ENCODE data around the gene TUBGCP2.

TUBGCP2 gene

DNA sequence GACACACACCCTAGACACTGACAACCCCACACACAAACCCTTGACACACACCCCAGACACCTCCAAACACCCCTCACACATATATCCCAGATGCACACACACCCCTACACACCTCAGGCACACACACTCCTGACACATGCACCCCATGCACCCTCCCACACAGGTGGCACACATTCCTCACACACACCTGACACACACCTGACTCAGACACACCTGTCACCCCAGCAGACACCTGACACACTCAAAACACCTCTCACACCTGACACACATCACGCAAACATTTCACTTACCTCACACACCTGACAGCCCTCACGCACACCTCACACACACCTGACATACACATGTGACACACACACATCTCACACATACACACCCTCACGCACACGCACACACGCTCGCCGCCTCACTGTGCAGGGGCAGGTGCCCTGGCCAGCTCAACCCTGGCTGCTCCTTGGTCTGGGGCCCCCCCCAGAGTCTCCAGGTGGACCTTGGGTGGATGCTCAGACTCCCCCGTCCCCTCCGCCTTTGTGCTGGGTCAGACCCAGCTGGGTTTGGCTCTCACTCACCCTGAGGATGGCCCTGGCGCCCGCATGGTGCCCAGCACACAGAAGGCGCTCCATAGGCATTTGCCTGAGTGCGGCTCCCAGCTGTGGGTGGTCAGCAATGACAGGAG is 31.2 kb upstream of the TUBGCP2 start:
- no peak for DNase-seq

DNA sequence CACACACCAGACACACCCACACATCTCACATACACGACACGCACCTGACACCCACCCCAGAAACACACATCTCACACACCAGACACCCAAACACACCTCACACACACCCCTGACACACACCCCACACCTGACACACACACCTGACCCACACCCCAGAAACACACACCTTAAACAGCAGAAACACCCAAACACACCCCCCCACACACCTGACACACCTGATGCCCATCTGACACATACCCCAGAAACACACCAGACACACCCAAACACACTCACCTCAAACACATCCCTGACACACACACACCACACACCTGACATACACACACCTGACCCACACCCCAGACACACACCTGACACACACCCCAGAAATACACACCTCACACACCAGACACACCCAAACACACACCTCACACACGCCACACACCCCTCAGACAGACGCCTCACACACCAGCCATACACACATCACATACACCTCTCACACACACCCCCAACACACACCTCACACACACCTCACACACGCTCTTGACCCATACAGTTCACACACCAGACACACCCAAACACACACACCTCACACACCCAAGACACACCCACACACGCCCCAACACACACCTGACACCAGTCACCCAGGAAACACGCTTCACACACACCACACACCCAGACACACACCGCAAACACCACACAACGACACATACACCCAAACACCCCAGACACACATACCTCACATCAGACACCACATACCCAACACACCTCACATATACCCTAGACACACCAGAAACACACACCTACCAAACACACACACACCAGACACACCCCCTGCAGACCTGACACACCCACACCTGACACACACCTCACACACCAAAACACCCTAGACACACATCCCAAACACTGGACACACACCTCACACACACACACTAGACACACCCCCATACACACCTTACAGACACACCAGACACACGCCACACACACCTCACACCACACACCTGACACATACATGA is 29.7 kb upstream of the TUBGCP2 start:
- DNase-seq: no peak

DNA sequence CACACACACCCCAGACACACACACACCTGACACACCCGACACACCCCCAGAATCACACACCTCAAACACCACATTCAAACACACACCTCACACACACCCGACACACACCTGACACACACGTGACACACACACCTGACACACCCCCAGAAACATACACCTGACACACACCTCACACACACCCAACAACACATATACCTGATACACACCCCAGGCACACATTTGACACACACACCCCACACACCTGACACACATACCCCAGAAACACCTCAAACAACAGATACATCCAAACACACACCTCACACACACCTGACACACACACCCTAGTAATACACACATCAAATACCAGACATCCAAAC is 28.7 kb upstream of the TUBGCP2 start:
- no peak for DNase-seq

DNA sequence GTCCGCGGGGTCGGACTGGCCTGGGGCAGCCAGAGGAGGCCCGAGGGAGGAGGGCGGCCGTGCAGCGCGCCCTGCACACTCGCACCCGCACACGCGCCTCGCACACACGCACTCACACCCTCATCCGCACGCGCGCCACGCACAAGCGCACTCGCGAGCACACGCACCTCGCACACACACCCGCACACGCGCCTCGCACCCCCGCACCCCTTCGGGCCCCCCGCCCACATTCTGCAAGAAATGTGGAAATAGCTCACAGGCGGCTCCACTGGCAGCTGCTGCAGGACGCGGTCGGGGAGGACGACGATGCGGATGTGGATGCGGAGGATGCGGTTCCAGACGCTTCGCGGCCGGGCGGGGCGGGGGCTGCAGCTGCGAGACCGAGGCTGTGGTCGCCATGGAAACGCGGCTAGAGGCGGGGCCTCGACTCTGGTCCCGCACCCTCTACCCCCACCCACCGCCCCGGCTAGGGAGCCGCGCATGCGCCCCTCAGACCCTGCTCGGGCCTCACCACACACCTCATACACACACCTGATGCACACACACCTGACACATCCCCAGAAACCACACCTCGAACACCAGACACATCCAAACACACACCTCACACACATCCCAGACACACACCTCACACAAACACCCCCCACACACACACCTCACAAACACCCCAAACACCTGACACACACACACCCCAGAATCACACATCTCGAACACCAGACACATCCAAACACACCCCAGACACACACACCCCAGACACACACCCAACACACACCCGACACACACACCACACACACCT is 28.1 kb upstream of the TUBGCP2 start, which contains the start of gene CALY:
TSS of gene CALY (minus strand) at position 320 of the 793 bp plus-strand sequence. CDS start 7,907 bp downstream, outside the sequence.
- DNase-seq: peak; percentile 92

DNA sequence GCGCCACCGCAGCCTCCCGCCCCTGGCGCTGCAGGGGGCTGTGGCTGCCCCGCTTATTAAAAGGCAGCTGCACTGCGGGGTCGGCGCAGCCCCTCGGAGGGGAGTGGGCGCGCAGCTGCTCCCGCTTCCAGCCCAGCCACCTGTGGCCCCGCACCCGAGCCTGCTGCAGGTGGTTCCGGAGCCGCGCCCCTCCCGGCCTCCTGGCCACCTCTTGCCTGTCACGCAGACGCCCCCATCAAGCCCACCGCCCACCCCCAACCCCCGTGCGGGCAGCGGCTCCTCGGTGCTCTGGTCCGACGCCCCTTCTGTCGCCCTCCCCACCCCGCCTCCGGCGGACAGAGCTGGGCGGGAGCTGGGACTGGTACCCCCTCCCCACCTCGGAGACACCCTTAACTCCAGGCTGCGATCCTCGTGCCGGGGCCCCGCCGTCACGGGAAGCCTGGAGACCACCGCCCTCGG is 27.5 kb upstream of the TUBGCP2 start:
- DNase-seq: no peak

DNA sequence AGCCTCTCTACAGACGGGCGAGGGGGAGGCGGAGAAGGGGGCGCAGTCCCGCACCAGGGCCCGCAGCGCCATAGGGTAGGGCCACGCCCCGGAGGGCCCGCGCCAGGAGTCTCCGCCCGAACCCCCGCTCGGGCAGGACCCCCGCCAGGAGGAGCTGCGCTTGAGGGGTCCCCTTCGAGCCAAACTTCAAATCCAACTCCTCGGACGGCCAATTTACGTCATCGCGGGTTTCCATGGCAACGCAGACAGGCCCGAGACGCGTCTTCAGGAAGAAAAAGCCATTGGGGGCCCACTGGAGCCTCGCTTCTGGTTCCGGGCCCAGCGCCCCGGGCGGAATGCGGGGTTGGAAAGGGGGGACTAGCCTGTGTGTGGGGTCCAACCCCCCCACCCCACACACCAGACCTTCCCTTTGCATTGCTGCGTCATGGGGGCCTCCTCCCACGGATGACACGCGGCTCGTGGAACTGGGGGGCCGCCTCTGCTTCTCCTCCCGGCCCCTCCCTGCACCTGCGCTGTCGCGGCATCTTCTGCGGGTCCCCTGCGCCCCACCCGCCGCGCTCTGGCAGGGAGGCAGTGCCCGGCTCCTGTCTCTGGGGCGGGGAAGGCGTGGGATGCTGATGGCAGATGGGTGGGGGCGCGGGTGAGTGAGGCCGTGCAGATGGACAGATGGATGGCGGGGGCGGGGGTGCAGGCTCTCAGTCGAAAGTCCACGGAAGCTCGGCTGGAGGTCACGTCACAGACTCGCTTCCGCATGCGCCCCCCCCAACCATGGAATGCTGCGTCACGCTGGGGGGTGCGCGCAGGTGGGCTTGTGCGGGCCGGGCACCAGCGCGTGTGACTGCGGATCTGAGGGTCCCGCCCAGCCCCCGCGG is 26.8 kb upstream of the TUBGCP2 start:
- peak; percentile 88 for DNase-seq

DNA sequence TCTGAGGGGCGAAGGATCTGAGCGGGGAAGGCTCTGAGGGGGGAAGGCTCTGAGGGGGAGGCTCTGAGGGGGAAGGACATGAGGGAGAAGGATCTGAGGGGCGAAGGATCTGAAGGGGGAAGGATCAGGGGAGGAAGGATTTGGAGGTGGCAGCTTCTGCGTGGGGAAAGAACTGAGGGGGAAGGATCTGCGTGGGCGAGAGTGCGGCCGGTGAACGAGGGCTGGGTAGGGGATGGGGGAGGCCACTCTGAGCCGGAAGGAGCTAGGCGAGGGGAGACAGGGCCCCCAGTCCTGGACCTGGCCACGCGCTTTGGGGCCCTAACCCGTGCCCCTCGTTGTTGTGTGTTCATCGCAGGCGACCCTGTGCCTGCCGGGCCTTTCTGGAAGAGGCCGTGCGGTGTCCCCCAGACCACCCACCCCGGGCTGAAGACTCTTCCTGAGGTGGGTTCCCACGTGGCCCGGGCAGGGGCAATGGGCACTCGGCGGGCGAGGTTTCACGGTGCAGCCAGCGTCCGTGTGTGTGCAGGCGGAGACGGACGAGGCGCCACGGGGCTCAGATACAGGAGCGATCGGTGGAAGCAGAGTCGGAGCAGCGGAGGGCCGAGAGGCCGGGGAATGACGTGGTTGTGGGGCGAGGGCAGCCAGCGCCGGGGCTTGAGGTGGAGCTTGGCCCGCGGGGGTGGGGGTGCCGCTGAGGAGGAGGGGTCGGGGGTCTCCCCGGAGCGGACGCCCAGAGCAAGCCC is 26.0 kb upstream of the TUBGCP2 start:
- DNase-seq: peak; percentile 38

DNA sequence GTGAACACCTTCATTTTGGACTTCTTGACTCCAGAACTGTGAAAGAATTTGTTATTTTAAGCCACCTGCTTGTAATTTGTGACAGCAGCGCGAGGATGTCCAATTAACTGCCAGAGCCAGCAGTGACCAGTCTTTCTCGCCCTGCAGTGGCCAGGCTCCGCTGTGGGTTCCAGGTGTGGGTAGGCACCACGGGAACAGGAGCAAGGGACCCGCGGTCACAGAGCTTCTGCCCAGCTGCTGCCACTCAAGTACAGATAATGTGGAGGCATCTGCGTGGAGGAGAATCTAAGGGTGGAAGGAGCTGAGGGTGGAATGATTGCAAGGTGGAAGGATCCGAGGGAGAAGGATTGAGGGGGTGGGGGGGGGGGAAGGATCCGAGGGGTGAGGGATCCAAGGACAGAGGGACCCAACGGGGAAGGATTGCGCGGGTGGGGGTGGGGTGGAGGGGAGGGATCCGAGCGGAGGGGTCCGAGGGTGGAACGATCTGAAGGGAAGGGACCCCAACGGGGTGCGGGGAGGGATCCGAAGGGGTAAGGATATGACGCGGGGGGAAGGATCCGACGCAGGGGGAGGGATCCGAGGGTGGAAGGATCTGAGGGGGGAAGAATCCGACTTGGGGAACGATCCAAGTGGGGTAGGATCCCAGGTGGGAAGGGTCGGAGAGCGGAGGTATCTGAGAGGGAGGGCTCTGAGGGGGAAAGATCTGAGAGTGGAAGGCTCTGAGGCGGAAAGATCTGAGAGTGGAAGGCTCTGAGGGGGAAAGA is 24.4 kb upstream of the TUBGCP2 start:
- DNase-seq: no peak

DNA sequence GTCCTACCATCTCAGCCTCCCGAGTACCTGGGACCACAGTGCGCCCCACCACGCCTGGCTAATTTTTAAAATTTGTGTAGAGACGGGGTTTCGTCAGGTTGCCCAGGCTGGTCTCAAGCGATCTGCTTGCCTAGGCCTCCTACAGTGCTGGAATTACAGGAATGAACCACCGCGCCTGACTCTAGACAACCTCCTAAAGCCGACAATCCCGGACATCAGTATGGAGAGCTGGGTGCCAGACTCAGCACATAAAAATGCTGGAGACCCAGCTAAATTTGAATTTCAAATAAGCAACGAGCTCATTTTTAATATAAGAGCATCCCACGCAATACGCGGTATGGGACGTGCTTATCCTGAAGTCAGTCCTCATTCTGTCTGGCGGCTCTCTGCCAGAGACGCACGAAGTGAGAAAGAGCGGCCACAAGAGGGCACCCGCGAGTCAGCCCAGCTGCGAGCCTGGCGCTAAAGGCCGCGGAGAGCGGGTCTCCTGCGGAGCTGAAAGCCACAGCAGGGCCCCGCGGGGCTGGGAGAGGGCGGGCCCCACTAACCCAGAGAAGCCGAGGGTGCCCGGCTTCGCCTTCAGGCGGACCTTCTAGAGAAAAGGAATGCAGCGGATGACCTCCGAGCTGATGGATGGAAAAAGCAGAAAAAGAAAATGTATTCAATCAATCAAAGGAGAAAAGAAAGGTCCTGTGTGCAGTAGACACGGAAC is 21.0 kb upstream of the TUBGCP2 start:
- peak; percentile 83 for DNase-seq

DNA sequence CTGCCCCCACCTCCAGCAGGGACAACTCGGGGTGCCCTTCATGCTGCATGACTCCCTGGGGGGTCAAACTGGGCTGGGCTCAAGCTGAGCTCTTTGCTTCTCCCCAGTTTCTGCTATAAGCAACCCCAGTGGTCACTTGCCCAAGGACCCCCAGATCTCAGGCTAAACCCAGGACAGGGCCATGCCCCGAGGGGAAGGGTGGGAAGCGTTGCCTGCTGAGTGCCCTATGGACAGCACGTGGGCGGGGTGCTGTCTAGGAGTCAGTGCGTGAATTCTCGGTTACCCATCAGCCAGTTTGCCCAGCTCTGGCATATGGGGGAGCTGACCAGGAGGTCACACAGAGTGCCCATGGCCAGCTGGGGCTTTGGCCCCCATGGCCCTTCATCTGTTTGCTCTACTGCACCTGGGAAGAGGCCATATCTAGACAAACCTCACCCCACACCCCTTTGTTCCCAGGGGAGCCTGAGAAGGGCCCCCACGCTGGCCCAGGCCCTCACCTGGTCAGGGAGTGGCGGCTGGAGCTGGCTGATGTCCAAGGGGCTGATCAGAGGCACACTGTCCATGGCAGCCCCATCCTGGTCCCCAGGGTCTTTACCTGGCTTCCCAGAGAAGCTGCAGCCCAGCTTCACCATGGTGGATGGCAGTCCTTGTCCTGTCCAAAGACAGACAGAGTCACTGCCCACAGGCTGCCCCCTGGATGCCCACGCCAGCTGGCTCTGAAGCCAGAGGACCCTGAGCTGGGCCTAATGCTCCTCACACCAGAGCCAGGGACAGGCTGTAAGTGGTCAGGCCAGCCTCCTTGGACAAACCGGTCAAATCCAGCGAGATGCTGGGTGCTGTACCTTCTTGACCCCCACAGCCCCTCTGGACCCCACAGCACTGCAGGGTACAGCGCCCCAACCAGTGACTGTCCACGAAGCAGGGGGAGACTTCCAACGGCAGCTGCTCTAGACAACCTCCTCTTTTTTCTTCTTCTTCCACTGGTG is 20.0 kb upstream of the TUBGCP2 start:
- no peak for DNase-seq

DNA sequence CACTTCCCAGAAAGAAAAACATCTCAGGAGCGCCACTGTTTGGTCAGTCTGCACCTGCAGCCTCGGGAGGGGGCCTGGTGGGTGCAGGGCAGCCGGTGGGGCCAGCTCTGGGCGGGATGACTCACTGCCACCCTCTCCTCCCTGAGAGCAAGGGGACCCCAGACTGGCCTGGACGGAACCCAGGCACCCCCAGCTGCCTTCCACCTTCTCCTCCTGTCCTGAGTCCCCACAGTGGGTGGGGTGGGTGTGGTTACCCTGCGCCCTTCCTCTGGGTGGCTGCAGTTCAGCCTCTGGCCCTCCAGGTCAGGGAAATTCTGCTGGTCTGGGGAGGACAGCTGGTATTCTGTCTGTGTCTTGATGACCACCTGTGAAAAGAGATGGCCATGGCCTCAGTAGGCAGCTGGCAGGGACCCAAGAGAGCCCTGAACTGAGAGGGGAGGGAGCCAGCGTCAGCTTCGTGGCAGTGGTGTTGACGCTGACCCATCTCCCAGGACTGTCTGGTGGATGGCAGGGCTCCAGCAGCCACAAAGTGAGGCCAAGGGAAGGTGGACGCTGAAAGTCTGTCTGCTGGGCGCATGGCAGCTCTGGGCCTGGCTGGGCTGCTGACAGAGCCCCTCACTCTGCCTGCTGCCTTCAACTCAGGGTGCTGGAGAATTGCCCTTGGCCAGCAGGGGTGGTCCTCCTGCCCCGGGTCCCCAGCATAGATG is 19.1 kb upstream of the TUBGCP2 start:
- no peak for DNase-seq

DNA sequence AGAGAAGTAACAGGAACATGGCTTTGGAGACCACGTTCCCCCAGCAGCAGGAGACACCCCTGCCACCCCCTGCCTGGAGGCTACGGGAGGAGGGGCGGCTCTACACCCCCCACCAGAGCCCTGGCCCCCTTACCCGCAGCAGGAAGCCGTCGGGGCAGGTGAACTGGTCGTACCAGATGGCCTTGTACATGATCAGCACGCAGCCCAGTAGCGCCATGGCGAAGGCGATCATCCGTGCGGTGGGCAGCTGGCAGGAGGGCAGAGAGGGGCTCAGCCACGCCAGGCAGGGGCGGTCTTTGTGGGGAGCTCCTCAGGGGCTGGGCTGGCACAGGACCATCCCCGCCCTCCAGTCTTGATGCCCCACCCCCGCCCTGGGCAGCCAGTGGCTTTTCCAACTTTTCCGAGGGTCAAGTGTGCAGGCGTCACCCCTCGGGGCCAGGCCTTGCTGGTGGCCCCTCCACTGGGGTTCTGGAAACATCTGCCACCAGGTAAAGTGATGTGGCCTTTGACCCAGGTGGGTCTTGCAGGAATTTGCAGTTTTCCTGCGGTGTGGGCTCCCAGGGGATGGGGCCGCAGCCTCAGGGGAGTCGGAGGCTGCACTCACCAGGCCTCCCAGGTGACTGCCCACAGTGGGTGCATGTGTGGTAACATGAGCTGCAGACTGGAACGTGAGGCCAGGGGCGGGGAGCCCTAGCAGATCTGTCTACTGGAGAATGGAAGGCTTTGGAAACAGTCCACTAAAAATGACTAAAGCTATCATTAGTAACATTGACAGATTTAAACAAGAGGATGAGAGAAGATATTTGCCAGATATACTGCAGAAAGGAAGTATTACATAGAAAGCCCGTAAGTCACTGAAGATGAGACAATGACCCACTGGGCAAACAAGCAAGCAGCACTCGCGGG is 18.3 kb upstream of the TUBGCP2 start:
- no peak for DNase-seq

DNA sequence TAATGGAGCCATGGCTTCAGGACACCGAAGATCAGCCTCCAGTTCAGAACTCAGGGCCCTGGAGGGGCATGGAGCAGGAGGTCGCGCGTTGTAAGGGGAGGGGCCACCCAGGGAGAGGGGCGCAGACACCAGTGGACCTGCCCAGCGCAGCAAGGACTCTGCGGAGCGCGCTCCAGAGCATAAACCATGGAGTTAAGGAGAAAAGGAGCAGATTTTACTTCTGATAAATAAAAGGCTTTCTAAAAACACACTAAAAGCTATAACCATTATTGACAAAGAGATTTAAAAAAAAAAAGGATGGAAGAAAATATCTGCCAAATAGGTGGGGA is 17.5 kb upstream of the TUBGCP2 start:
- DNase-seq: no peak

DNA sequence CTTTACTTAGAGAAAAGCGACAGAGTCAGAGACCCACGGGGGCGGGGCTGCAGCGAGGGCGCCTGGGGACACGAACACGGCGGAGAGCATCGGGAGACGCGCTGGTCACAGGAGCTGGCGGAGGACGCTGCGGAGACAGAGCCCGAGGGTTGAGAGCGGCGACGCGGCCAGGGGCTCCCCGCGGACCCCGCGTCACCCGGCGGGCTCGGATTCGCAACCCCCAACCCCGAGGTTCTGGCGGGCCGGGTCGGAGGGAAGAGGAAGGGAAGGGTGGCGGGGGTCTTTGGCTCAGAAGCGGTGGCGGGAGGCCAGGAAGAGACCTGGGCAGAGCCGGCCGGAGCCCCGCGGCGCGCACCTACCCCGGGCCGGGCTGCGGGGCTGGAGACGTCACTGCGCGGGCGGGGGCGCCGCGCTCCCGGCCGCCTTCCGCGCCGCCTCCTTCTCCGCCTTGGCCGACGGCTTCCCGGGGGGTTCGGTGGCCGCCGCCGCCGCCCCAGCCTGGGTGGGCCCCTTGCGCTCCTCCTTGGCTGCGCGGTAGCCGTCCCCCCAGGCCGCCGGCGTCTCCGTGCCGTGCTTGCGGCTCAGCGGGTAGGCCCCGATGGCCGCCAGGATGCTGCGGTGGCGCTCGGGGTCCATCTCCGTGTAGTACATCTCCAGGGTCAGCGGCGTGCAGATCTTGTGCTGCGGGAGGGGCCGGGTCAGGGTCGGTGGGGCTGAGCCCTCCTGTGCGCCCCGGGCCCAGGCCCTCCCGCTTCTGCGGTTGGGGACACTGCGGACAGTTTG is 17.0 kb upstream of the TUBGCP2 start:
- no peak for DNase-seq

DNA sequence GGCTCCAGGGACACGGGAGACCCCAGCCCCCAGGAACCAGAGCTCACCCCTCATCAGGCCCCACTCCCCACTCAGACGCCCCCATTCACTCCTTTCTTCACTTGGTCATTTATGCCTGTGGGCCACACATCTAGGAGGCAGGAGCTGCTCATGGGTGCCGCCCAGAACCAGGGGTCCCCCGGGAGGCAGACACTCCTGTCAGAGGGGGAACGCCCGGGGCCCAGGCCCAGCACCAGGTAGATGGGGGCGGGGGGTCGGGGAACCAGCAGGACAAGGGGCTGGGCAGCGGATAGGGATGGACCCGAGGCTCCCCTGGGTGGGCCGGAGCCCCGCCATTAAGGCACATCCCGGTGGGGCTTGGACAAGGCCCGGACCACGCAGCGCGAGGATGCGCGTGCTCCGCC is 16.2 kb upstream of the TUBGCP2 start:
- no peak for DNase-seq

DNA sequence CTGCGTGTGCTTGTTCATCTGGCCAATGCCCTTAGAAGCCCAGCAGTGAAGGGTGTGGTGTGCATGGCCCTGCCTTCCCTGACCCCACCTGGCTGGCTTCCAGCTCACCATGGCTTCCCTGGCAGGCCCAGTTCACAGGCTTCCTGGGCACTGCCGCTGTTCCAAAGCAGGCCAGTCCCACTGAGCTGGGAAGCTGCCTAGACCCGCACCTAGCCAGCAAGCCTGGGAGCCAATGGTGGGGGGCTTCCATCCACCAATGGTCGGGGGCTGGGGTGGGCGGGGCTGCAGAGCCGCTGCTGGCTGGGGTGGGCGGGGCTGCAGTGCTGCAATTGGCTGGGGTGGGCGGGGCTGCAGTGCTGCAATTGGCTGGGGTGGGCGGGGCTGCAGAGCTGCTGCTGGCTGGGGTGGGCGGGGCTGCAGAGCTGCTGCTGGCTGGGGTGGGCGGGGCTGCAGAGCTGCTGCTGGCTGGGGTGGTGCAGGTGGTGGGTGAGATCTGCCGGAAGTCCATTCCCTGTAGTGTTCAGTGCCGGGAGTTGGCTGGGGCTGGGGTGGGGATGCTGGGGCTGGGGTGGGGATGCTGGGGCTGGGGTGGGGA is 15.6 kb upstream of the TUBGCP2 start:
- DNase-seq: peak; percentile 75

Measured in CD4-positive, alpha-beta T cell treated with Interleukin-15 for 1 hour (primary cell).